NCI-H187 treated with DMSO at 0.1 percent for 48 hours (cell line): ENCODE data around the gene IGF2.

Source experiments
- DNase-seq: peaks from one replicate; lab custom pipeline; 2025; lab: John Stamatoyannopoulos, UW

Gene IGF2

DNA sequence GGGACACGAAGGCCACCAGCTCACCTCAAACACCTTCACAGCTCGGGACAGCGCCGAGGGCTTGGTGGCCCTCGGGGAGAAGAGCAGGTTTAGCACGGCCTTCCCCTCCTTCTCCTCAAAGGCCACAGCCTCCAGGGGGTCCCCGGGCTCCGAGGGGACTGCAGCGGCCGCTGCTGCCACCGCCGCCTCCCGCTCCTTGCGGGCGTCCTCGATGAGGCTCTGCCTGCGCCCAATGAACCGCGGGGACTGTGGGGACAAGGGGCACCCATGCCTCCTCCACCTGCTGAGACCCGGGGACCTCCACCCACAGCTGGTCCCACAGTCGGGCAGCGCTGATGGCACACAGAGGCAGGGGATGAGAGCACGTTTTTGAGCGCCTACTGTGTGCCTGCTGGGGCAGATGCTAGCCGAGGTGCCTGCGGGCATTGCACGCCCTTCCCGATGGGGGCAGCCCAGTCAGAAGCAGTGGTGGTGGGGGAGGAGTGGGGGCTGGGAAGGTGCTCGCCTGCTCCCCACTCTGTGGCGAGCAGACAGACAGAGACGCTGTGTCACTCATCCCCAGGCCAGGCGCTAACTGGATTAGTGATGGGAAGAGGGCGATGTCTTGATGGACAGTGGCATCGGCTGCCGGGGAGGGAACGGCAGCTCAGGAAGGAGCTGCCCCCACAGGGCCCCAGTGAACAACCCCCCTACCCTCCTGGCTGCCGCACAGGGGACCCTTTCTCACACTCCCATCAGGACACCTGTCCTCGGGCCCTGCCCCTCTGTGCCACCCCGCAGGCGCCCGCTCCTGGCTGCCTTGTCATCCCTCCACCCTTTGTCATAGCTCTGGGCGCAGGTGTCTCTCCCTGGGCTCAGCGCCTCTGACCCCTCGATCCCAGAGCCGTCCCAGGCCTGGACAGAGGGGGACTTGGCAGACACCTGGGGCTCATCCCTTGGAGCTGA, 30.7 kb upstream of the IGF2 start:
- DNase-seq: no peak

DNA sequence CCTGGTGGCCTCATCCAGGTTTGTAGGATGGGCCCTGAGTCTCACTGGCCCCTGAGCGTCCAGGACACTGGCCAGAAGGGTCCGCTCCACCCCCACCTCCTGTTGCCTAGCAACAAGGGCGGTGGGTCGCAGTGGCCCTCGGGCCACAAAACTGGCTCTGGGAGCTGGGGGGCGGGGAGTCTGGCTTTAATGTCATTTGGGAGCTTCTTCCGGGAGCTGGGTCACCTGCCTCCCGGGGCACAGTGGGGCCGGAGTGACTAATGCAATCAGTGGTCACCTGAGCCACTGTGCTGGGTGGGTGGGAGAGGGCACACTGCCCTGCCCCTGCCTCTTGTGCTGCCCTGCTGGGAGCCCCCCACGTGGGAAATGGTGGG, 29.8 kb upstream of the IGF2 start:
- no peak for DNase-seq

DNA sequence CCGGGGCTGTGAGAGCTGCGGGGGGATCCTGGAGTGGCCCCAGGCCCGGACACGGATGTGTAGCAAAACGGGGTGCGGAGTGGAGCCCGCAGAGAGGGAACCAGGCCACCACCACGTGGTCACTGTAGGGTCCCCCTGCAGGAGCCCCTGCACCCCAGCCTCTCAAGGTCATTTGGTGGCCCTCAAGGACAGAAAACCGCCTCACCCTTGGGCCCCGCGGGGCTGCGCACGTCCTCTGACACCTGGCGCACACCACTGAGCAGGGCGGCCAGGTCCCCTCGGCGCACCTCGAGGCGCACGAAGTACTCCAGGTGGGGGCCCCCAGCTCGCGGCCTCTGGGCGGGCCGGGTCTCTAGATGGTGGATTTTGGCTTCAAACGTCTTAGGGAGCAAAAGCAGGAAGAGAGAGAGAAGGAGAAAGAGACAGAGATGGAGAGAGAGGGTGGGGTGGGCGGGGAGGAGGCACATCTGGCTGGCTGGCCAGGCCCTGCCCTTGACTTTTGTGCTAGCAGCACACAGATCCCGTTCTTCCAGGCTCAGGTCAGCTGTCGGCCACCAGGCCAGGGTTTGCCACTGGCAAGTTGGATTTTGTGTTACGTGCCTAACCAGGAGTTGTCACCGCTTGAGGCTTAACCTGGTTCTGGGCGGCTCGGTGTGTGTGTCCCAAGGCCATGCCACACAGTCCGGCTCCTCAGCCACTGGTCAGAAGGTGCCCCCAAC, 29.3 kb upstream of the IGF2 start:
- DNase-seq: no peak

- no peak for DNase-seq
Observed at GRCh38 chr11:2167141-2168045, 28.2 kb upstream of the IGF2 start.

- no peak for DNase-seq
Observed at GRCh38 chr11:2166091-2166851, 27.1 kb upstream of the IGF2 start.

- DNase-seq: no peak
Observed at GRCh38 chr11:2165571-2165970, 26.4 kb upstream of the IGF2 start.

- DNase-seq: no peak
Observed at GRCh38 chr11:2164861-2165555, 25.8 kb upstream of the IGF2 start.

- DNase-seq: no peak
Observed at GRCh38 chr11:2164081-2164480, 24.9 kb upstream of the IGF2 start.

DNA sequence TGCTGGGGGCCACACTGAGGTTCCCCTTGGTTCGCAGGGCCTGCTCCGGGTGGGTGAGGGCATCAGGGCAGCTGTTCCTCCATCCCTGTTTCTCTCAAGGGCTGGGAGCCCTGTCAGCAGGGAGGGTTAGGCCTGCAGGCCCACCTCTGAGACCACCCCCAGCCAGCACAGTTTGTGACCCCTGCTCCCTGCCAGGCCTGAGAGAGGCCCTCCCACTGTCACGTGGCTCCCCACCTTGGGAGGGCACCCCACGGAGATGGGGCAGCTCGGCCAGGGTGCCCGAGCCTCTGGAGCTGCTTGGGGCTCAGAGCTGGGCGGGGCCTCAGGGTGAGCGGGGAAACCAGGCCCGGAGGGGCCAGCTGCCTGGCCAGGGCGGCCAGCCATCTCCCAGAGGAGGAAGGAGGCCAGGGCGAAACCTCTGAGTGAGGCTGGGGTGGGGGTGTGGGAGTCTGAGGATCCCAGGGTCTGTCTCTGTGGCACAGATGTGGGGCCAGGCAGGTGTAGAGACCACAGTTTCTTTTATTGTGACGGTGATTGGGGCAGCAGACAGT, 24.3 kb upstream of the IGF2 start:
- no peak for DNase-seq

DNA sequence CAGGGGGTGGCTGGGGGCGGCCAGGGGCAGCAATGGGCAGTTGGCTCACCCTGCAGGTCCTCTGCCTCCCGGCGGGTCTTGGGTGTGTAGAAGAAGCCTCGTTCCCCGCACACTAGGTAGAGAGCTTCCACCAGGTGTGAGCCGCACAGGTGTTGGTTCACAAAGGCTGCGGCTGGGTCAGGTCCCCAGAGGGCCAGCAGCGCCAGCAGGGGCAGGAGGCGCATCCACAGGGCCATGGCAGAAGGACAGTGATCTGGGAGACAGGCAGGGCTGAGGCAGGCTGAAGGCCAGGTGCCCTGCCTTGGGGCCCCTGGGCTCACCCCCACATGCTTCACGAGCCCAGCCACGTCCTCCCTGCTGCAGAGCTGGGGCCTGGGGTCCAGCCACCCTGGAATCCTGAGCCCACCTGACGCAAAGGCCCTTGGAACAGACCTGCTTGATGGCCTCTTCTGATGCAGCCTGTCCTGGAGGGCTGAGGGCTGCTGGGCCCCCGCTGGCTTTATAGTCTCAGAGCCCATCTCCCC, 21.6 kb upstream of the IGF2 start, which contains the start of gene INS:
TSS of gene INS (minus strand) at position 474 of the 524 bp plus-strand sequence. CDS start at position 236, 238 bp downstream.
- DNase-seq: no peak

DNA sequence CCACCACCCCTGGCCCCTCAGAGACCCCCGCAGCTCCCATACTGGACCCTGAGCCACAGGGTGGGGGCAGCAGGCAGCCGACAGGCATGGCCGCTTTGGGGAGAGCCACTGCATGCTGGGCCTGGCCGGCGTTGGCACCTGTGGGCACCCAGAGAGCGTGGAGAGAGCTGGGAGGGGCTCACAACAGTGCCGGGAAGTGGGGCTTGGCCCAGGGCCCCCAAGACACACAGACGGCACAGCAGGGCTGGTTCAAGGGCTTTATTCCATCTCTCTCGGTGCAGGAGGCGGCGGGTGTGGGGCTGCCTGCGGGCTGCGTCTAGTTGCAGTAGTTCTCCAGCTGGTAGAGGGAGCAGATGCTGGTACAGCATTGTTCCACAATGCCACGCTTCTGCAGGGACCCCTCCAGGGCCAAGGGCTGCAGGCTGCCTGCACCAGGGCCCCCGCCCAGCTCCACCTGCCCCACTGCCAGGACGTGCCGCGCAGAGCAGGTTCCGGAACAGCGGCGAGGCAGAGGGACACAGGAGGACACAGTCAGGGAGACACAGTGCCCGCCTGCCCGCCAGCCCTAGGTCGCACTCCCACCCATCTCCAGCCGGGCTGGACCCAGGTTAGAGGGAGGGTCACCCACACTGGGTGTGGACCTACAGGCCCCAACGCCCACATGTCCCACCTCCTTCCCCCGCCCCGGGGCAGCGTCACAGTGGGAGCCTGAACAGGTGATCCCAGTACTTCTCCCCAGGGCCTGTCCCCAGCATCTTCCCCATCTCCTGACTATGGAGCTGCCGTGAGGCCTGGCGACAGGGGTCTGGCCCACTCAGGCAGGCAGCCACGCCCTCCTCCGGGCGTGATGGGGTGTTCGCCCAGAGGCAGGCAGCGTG, 20.6 kb upstream of the IGF2 start:
- DNase-seq: no peak

- DNase-seq: no peak
Observed at GRCh38 chr11:2158966-2159365, 19.8 kb upstream of the IGF2 start.

DNA sequence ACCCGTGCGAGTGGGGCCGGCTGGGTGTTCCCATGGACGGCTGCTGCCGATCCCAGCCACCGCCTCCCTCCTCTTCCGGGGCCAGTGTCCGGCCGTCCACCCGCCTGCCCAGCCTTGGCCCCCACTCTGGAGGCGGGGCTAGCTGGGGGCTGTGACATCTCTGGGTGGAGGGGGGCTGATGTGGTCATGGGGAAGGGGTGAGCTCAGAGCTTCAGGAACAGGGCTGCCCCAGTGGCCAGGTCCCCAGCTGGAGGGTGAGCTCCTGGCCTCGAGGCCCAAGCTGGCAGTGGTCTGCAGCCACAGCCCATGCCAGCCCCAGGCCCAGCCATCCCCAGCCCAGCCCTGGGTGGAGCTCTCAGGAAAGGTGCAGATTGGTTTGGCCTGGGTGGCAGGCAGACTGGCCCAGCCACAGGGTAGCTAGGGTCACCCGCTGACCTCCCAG, 19.1 kb upstream of the IGF2 start:
- no peak for DNase-seq

DNA sequence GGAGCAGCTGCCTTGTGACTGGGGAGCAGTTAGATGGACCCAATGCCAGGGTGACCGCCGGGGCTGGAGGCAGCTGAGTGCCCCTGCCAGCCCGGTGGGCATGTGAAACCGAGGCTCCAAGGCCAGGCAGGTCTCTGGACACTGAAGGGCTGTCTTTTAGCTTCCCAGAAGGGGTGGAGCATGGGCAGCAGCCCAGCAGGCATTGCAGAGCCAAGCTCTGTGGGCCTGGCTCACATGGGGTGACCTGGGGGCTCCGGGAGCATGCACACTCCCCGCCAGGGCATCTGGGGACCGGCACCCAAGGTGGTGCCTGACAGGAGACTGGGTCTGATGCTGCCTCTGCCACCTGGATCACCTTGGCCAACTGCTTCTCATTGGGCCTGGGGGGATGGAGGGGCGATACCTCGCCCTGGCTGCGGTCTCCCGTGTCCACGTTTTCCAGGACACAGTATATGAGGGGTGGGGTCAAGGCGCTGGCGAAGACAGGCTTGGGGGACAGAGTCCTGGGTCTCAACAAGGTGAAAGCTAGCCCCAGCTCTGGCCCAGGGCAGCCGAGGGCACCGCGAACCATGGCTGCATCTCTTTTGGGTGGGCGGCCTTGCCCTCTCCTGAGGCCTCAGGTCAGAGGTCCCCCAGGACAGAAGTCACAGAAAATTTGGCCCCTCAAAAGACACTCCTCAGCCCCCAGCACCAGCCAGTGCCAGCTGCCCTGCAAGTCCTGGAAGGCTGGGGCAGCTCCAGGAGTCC, 18.3 kb upstream of the IGF2 start:
- no peak for DNase-seq

DNA sequence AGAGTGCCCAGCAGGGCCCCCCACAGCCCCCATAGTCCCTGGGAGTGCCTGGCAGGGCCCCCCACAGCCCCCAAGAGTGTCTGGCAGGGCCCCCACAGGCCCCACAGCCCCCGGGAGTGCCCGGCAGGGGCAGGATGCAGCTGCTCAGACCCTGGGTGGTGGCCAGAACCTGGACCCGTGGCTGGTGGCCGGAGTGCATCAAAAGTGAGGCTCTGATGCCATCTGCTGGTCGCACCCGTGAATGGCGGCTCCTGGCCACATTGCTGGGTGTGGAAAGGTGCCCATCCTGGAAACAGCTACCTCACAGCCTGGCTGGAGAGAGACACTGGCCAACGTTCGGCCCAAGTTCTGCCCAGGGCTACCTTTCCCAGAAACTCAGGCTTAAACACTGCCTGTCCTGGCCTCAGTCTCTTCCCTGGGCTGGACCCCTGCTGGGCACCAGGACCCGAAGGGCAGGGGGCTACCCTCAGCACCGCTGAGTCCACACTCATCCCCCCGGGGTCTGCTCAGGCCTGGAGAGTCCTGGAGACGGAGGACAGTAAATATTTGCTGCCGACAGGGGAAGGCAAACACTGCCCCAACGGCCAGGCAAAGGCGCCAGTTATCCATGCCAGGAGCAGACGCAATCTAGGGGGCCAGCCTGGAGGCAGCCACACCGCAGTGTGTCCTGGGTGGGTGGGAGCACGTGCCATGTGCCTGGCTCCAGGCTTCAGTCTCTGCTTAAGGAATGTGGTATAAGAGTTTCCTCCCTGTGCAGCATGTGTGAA, 17.4 kb upstream of the IGF2 start:
- DNase-seq: no peak

- DNase-seq: no peak
Observed at GRCh38 chr11:2155511-2155910, 16.3 kb upstream of the IGF2 start.

DNA sequence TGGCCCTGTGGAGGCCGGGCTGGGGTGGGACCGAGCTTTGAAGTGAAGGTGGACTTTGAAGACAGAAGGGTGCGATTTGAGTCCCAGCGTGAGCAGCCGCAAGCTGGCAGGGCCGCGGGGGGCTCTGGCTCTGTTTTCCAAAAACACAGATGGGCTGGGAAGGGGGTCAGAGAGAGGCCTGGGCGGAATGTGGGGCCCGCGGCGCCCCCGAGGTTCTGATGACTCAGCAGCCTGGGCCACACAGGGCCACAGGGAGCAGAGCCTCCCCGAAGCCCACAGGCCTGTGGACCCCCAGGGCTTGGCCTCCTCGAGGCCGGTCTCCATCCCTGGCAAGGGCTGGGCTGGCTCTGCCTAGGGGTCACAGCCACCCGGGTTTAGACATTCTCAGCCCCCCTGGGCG, 15.7 kb upstream of the IGF2 start:
- DNase-seq: no peak

DNA sequence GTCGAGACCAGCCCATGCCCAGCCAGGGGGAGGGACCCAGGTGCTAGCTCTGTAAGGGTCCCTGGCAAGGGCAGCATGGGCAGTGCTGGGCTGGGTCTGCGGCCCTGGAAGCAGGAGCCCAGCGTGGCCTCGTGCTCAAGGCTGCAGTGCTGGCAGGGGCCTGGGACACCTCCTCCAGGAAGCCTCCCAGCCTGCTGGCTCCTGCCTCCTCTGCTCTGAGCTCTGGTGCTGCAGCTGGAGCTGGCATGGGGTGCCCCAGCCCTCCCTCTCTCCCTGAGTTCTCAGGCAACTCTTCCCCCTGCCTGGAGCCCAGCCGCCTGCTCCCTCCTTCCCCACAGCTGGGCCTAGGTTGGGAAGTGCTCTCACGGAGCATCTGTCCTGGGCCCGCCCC, 15.0 kb upstream of the IGF2 start:
- no peak for DNase-seq
